Natural killer cell (primary cell): ENCODE results near the gene AFAP1. TPM values are rescaled to one million over a fixed set of nuclear protein-coding genes. Genes with fewer than 3 reads are reported as not detected.

Source experiments
- ATAC-seq, 3 donors: fragments of 150-1000 bp in 2 of 3; fragments of 200-7000 bp in 1 of 3; cut with Tn5 transposase; 1 replicate in 1 of 3; 2 replicates in 2 of 3; pipeline ENCODE4 v1.10.0; 2021; ENCODE audit warnings: mild to moderate bottlenecking in 2 of 3, moderate library complexity in 2 of 3
- DNase-seq, 2 donors: peaks; one replicate each; pipeline versions ENCODE4 v3.0.0 to v3.0.0-alpha.2; 2013 to 2021; ENCODE audit warnings: mixed read lengths in 1 of 2
- H3K27ac ChIP-seq: one replicate; pipeline ENCODE4 v1.5.1; 2013; ENCODE audit warnings: mild to moderate bottlenecking, low read length
- H3K27me3 ChIP-seq: one replicate; pipeline ENCODE4 v1.6.1; 2013; ENCODE audit warnings: low read length; ENCODE audit not compliant: control insufficient read depth, insufficient read depth
- H3K36me3 ChIP-seq: one replicate; pipeline ENCODE4 v1.6.1; 2013; ENCODE audit warnings: low read length; ENCODE audit not compliant: control insufficient read depth, insufficient read depth
- H3K4me1 ChIP-seq: one replicate; pipeline ENCODE4 v1.6.1; 2013; ENCODE audit warnings: low read length; ENCODE audit not compliant: control insufficient read depth, insufficient read depth
- H3K4me3 ChIP-seq: one replicate; pipeline ENCODE4 v1.5.1; 2013; ENCODE audit warnings: low read length
- H3K9me3 ChIP-seq: one replicate; pipeline ENCODE4 v1.6.1; 2013; ENCODE audit warnings: low read length; ENCODE audit not compliant: control insufficient read depth, insufficient read depth
- H3K27ac Mint-ChIP-seq, 2 donors: one replicate each; pipeline ENCODE4 v1.8.0; 2022; ENCODE audit warnings: mild to moderate bottlenecking in 2 of 2, mixed read lengths in 2 of 2, moderate library complexity in 1 of 2
- H3K27me3 Mint-ChIP-seq, 2 donors: one replicate each; pipeline ENCODE4 v1.8.0; 2022; ENCODE audit warnings: low read depth in 2 of 2, mixed read lengths in 2 of 2
- H3K36me3 Mint-ChIP-seq: one replicate; pipeline ENCODE4 v1.8.0; 2022; ENCODE audit warnings: mixed read lengths
- H3K4me1 Mint-ChIP-seq, 2 donors: one replicate each; pipeline ENCODE4 v1.8.0; 2022; ENCODE audit warnings: mixed read lengths in 2 of 2
- H3K4me3 Mint-ChIP-seq: one replicate; pipeline ENCODE4 v1.8.0; 2022; ENCODE audit warnings: mild to moderate bottlenecking, moderate library complexity, mixed read lengths
- H3K9me3 Mint-ChIP-seq, 2 donors: one replicate each; pipeline ENCODE4 v1.8.0; 2022; ENCODE audit warnings: mixed read lengths in 2 of 2
- CTCF ChIP-seq: fragments of 200-600 bp; IDR thresholded peaks from one replicate; pipeline ENCODE4 v1.8.0; 2022; ENCODE audit warnings: antibody characterized with exemption
- WGBS: methylation state at CpG from one replicate; pipeline ENCODE4 v1.1.7; 2013; ENCODE audit warnings: missing lambda C conversion rate; ENCODE audit not compliant: insufficient coverage; 5-methylcytosine and 5-hydroxymethylcytosine counted together
- intact Hi-C: fragments of 100-400 bp; cut with micrococcal nuclease; formaldehyde crosslinking; loops from one replicate; pipeline ENCODE4 v1.14.2; 2022
- total RNA-seq, 4 donors: library from RNA; stranded (reverse); fragments of 120-200 nt in 1 of 4; gene quantifications; one replicate each; pipeline versions ENCODE4 v1.2.3 to v1.2.4, GENCODE V29; 2013 to 2022

The AFAP1 gene
- total RNA-seq, 3 donors from 2014 or later (not counting 1 experiment from before 2014, with no cell fraction given): 4.9 to 12.5 (median 9.5) TPM

DNA sequence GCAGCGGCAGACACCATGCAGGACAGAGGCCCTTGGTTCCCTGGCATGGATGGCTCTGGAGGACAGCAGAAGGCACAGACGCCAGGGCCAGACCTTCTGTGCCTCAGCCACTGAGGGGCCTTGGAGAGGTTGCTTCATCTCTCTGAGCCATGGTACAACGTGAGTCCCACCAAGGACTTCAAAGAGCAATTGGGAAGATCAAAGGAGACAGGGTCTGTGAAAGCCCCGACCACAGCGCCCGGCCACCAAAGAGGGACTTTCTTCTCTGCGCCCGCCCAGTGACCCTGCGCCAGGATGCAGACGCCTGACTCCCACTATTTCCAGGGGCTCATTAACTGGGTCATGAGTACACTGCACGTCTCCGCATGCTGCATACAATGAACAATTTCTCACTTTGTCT lies 174.0 kb downstream of the AFAP1 start:
- no peak overlapping the region for H3K4me3 Mint-ChIP-seq
- H3K4me3 ChIP-seq: no peak overlapping the region
- ATAC-seq (no peak), DNase-seq (no peak)
- H3K27me3 Mint-ChIP-seq: no peaks in the 10 kb centered on the region
- no peaks in the 10 kb centered on the region for H3K36me3 Mint-ChIP-seq
- no peaks in the 10 kb centered on the region for H3K36me3 ChIP-seq
- H3K4me1 Mint-ChIP-seq: peaks cover 0 to 8% of the 10 kb centered on the region in 2 donors
- H3K27me3 ChIP-seq: no peaks in the 10 kb centered on the region
- peaks cover 2% of the 10 kb centered on the region for H3K4me1 ChIP-seq
- no peak for TF ChIP-seq CTCF
- H3K27ac ChIP-seq: no peak overlapping the region
- 78% methylated on average over 12 of the region's 12 CpGs for WGBS
- no peaks in the 10 kb centered on the region for H3K9me3 ChIP-seq
- no peaks in the 10 kb centered on the region for H3K9me3 Mint-ChIP-seq
- H3K27ac Mint-ChIP-seq: no peak overlapping the region
- intact Hi-C loops: no loop called here

GRCh38 chr4:7764466-7764865 lies 175.2 kb downstream of the AFAP1 start:
- intact Hi-C loops: loop anchor here (5.0 kb wide), 1 partner anchor 38 kb away; no protein-coding TSS in a partner anchor
- no peaks in the 10 kb centered on the region for H3K36me3 ChIP-seq

DNA sequence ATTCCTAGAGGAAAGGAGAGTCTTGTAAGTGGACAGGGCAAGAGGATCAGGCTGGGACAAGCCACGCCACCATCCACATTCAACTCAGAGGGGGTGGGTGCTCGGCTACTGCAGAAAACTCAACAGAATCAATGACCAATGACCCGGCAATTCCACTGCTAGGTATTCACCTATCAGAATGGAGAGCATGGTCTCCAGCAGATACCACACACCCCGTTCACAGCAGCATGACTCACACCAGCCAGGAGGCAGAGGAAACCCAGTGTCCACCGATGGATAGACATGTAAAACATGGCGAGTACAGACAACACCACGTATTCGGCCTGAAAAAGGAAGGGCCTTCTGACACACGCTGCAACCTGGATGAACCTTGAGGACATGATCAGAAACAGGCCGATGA lies 175.9 kb downstream of the AFAP1 start:
- Histone ChIP-seq H3K27me3 (no peaks in the 10 kb centered on the region), H3K36me3 (no peaks in the 10 kb centered on the region), H3K27ac (no peak overlapping the region), H3K4me1 (peaks cover 11% of the 10 kb centered on the region), H3K4me3 (no peak overlapping the region), H3K9me3 (no peaks in the 10 kb centered on the region)
- intact Hi-C loops: loop anchor here (5.0 kb wide), 1 partner anchor 39 kb away; no protein-coding TSS in a partner anchor
- no peak for ATAC-seq
- Mint-ChIP-seq H3K4me3 (no peak overlapping the region), H3K9me3 (no peaks in the 10 kb centered on the region), H3K36me3 (no peaks in the 10 kb centered on the region), H3K27ac (no peak overlapping the region), H3K4me1 (peaks cover 6 to 13% of the 10 kb centered on the region in 2 donors), H3K27me3 (no peaks in the 10 kb centered on the region)
- no peak for TF ChIP-seq CTCF
- whole genome bisulfite sequencing: 79% methylated on average over 10 of the region's 10 CpGs
- no peak for DNase-seq

More at GRCh38 chr4:7764466-7764865, 175.2 kb downstream of the AFAP1 start:
- no peak for DNase-seq
- ATAC-seq: no peak
- 95% methylated on average over 5 of the region's 5 CpGs for WGBS
- Mint-ChIP-seq H3K27ac (no peak overlapping the region), H3K4me1 (peaks cover 1 to 8% of the 10 kb centered on the region in 2 donors), H3K9me3 (no peaks in the 10 kb centered on the region), H3K27me3 (no peaks in the 10 kb centered on the region), H3K4me3 (no peak overlapping the region), H3K36me3 (no peaks in the 10 kb centered on the region)
- no peaks in the 10 kb centered on the region for H3K9me3 ChIP-seq
- H3K4me1 ChIP-seq: peaks cover 10% of the 10 kb centered on the region
- H3K27me3 ChIP-seq: no peaks in the 10 kb centered on the region
- no peak overlapping the region for H3K27ac ChIP-seq
- no peak for TF ChIP-seq CTCF
- H3K4me3 ChIP-seq: no peak overlapping the region

DNA sequence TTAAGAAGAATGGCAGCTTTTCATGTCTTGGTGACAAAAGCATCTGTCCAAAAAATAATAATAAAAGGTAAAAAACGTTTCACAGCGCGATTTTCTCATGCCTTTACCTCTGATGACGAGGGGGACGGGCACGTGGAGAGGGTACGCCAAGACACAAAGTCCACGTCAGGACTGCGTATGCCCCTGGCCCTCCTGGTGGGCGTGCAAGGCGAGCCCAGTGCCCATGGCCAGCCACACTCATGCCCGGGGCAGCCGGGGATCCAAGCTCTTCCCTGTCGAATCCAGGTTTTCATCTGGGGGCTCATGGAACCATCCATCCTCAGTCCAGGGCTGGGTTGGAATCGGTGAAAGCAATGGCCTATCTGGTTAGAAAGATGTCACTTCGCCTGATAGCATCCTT lies 176.6 kb downstream of the AFAP1 start:
- Mint-ChIP-seq H3K4me3 (no peak overlapping the region), H3K4me1 (peaks cover 11 to 19% of the 10 kb centered on the region in 2 donors), H3K9me3 (no peaks in the 10 kb centered on the region), H3K27me3 (no peaks in the 10 kb centered on the region), H3K27ac (no peak overlapping the region), H3K36me3 (no peaks in the 10 kb centered on the region)
- 90% methylated on average over 16 of the region's 16 CpGs for WGBS
- no peak for TF ChIP-seq CTCF
- Histone ChIP-seq H3K4me1 (peaks cover 16% of the 10 kb centered on the region), H3K9me3 (no peaks in the 10 kb centered on the region), H3K27ac (no peak overlapping the region), H3K36me3 (no peaks in the 10 kb centered on the region), H3K4me3 (no peak overlapping the region), H3K27me3 (no peaks in the 10 kb centered on the region)
- intact Hi-C loops: loop anchor here (5.0 kb wide), 1 partner anchor 39 kb away; no protein-coding TSS in a partner anchor
- ATAC-seq (no peak), DNase-seq (no peak)
